ENCODE measurements around the gene GNPNAT1.

GRCh38 chr14:52798826-52799225 lies 7.4 kb upstream of the GNPNAT1 start:
- no peak for TF ChIP-seq CTCF (IDR thresholded peaks at IDR 0.05; ENCODE audit: insufficient read depth, low read length)
- TF ChIP-seq REST (IDR thresholded peaks at IDR 0.05; ENCODE audit: insufficient replicate concordance, low read depth): no peak
- TF ChIP-seq GABPA (IDR thresholded peaks at IDR 0.05; ENCODE audit: low read depth): no peak

Measured in HL-60 (cell line).